NCI-H69 (cell line): ENCODE measurements around the gene INHBE.
"Not testable (repeated sequence)": the region's sequence is repeated elsewhere in the genome, so short reads cannot be mapped to it uniquely, and the experiment has no call there.

Experiments
- DNase-seq: peaks from one replicate; lab custom pipeline; 2025; lab: John Stamatoyannopoulos, UW

Gene INHBE

GRCh38 chr12:57454566-57455373, at the start of gene INHBE:
INHBE (plus strand) TSS chr12:57455307; CDS start chr12:57455537, 230 bp downstream.
- peak; percentile 97 for DNase-seq

GRCh38 chr12:57410534-57410933, 44.6 kb upstream of the INHBE start:
- DNase-seq = no peak

- not testable (repeated sequence) for DNase-seq
Observed at GRCh38 chr12:57414160-57414559, 40.9 kb upstream of the INHBE start.

GRCh38 chr12:57415088-57415487, 40.0 kb upstream of the INHBE start:
- DNase-seq = no peak

- DNase-seq = no peak
Observed at GRCh38 chr12:57416039-57416996, 38.8 kb upstream of the INHBE start.

- no peak for DNase-seq
Observed at GRCh38 chr12:57418255-57418654, 36.9 kb upstream of the INHBE start.

GRCh38 chr12:57419495-57419894, 35.6 kb upstream of the INHBE start:
- DNase-seq = no peak

- no peak for DNase-seq
Observed at GRCh38 chr12:57420482-57420881, 34.6 kb upstream of the INHBE start.

- DNase-seq = not testable (repeated sequence)
Observed at GRCh38 chr12:57426948-57427347, 28.2 kb upstream of the INHBE start.

GRCh38 chr12:57428965-57429364, 26.1 kb upstream of the INHBE start:
- DNase-seq = no peak

- DNase-seq = peak; percentile 39
Observed at GRCh38 chr12:57429473-57430111, 25.5 kb upstream of the INHBE start.

GRCh38 chr12:57430112-57430930, 24.8 kb upstream of the INHBE start:
- peak; percentile 94 for DNase-seq

- peak; percentile 98 for DNase-seq
Observed at GRCh38 chr12:57430931-57431566, 24.1 kb upstream of the INHBE start, which contains the start of gene R3HDM2. R3HDM2 (minus strand) TSS chr12:57431043; CDS start chr12:57310428, 120,615 bp downstream.

GRCh38 chr12:57431654-57432188, 23.4 kb upstream of the INHBE start:
- DNase-seq = no peak

- no peak for DNase-seq
Observed at GRCh38 chr12:57433370-57433769, 21.7 kb upstream of the INHBE start.

- DNase-seq = no peak
Observed at GRCh38 chr12:57434517-57435223, 20.4 kb upstream of the INHBE start, which contains the start of gene INHBC. INHBC (plus strand) TSS chr12:57434784; CDS start chr12:57434887, 103 bp downstream.

GRCh38 chr12:57435293-57435692, 19.8 kb upstream of the INHBE start:
- no peak for DNase-seq

- DNase-seq = no peak
Observed at GRCh38 chr12:57438400-57438799, 16.7 kb upstream of the INHBE start.

GRCh38 chr12:57439762-57440266, 15.3 kb upstream of the INHBE start:
- no peak for DNase-seq
